A549 (cell line): ENCODE data around the gene RAD51B. TPM values are rescaled to one million over a fixed set of nuclear protein-coding genes. Genes with fewer than 3 reads are reported as not detected.

Source experiments
- ATAC-seq, 2 experiments: fragments of 200-7000 bp in 1 of 2; fragments of >200 bp in 1 of 2; cut with Nextera tagmentation in 1 of 2; cut with Tn5 transposase in 1 of 2; 3 replicates each; pipeline versions ENCODE4 v1.8.0 to v1.9.1; 2018 to 2020; ENCODE audit warnings: mild to moderate bottlenecking in 1 of 2, moderate library complexity in 1 of 2
- CTCF ChIA-PET: fragments of 300-600 bp; sonication (Branson Sonifier 250); formaldehyde crosslinking; extraction: SDS; loops from one replicate; lab custom pipeline; 2021; ENCODE audit warnings: antibody characterized with exemption, inconsistent platforms; lab: Yijun Ruan, JAX
- POLR2A ChIA-PET: fragments of 350-600 bp; formaldehyde crosslinking; extraction: SDS; loops from one replicate; lab custom pipeline; 2021; ENCODE audit warnings: antibody characterized with exemption, inconsistent platforms; lab: Yijun Ruan, JAX
- DNase-seq, 2 experiments: peaks; one replicate each; pipeline versions ENCODE4 v3.0.0 to v3.0.0-alpha.2; 2011 to 2016; ENCODE audit warnings: low read depth in 1 of 2, low spot score in 1 of 2
- FAIRE-seq: peaks from 2 replicates; lab custom pipeline; 2011; peaks lifted over from hg19 to GRCh38; lab: Jason Lieb, UNC
- H3K27ac ChIP-seq, 2 experiments: fragments of >200 bp; sonication (Bioruptor Twin); formaldehyde crosslinking; 3 replicates each; pipeline ENCODE4 v1.5.1; 2016 to 2017
- H3K4me1 ChIP-seq: fragments of >200 bp; sonication (Bioruptor Twin); formaldehyde crosslinking; 3 replicates; pipeline ENCODE4 v1.6.1; 2016
- H3K4me2 ChIP-seq: fragments of >200 bp; sonication (Bioruptor Twin); formaldehyde crosslinking; 3 replicates; pipeline ENCODE4 v1.6.1; 2016
- H3K4me3 ChIP-seq: fragments of >200 bp; sonication (Bioruptor Twin); formaldehyde crosslinking; 3 replicates; pipeline ENCODE4 v1.5.1; 2016
- H3K9me3 ChIP-seq: fragments of >200 bp; sonication (Bioruptor Twin); formaldehyde crosslinking; 3 replicates; pipeline ENCODE4 v1.6.1; 2016
- CBX8 ChIP-seq: fragments of 200-600 bp; sonication (generic); IDR thresholded peaks from 2 replicates; pipeline ENCODE4 v1.6.1; 2016
- CEBPB ChIP-seq, 2 experiments: fragments of >200 bp in 1 of 2; sonication (Bioruptor Twin) in 1 of 2; formaldehyde crosslinking in 1 of 2; IDR thresholded peaks; 2 replicates each; pipeline ENCODE4 v1.6.1; 2012 to 2016
- EP300 ChIP-seq, 2 experiments: fragments of >200 bp; sonication (Bioruptor Twin); formaldehyde crosslinking; IDR thresholded peaks; 2 replicates in 1 of 2; 3 replicates in 1 of 2; pipeline ENCODE4 v1.6.1; 2016 to 2017
- FOSL2 ChIP-seq, 2 experiments: fragments of 450-650 bp in 1 of 2; fragments of >200 bp in 1 of 2; sonication (Bioruptor Twin) in 1 of 2; formaldehyde crosslinking; IDR thresholded peaks; 2 replicates each; pipeline versions ENCODE4 v1.5.0 to v1.6.1; 2016 to 2020; ENCODE audit warnings: mild to moderate bottlenecking in 1 of 2, moderate library complexity in 1 of 2
- FOXS1 ChIP-seq: fragments of 250-450 bp; sonication (Bioruptor Pico); IDR thresholded peaks from 2 replicates; pipeline ENCODE4 v1.5.0; 2020; ENCODE audit warnings: mild to moderate bottlenecking, moderate library complexity
- HOXA7 ChIP-seq: fragments of 250-450 bp; sonication (Bioruptor Pico); IDR thresholded peaks from 2 replicates; pipeline ENCODE4 v1.5.0; 2020; ENCODE audit warnings: mild to moderate bottlenecking, moderate library complexity
- HOXB5 ChIP-seq: fragments of 250-450 bp; sonication (Bioruptor Pico); IDR thresholded peaks from 2 replicates; pipeline ENCODE4 v1.5.0; 2020; ENCODE audit warnings: mild to moderate bottlenecking, moderate library complexity
- JUNB ChIP-seq: fragments of >200 bp; sonication (Bioruptor Twin); formaldehyde crosslinking; IDR thresholded peaks from 2 replicates; pipeline ENCODE4 v1.6.1; 2016
- KDM1A ChIP-seq: fragments of 200-600 bp; sonication (generic); IDR thresholded peaks from 2 replicates; pipeline ENCODE4 v1.6.1; 2016; ENCODE audit warnings: low read depth, mild to moderate bottlenecking
- KDM5A ChIP-seq: fragments of 200-600 bp; sonication (generic); IDR thresholded peaks from 2 replicates; pipeline ENCODE4 v1.6.1; 2016; ENCODE audit warnings: antibody characterized with exemption, mild to moderate bottlenecking
- MAZ ChIP-seq: fragments of 150-350 bp; IDR thresholded peaks from 2 replicates; pipeline ENCODE4 v1.6.1; 2014; ENCODE audit warnings: antibody characterized with exemption, low read depth, low read length, borderline replicate concordance
- MYC ChIP-seq: IDR thresholded peaks from 2 replicates; pipeline ENCODE4 v1.6.1; 2012; ENCODE audit warnings: mild to moderate bottlenecking, inconsistent platforms, low read length, improper control_type of control experiment, borderline replicate concordance
- NFE2L2 ChIP-seq: fragments of 150-350 bp; conservative IDR thresholded peaks from 2 replicates; pipeline ENCODE4 v1.6.1; 2014; ENCODE audit warnings: low read length
- NPAS2 ChIP-seq: fragments of 250-450 bp; sonication (Bioruptor Pico); IDR thresholded peaks from 2 replicates; pipeline ENCODE4 v1.8.0; 2022; ENCODE audit warnings: mild to moderate bottlenecking, moderate library complexity, borderline replicate concordance
- RAD21 ChIP-seq, 2 experiments: fragments of >200 bp in 1 of 2; sonication (Bioruptor Twin) in 1 of 2; formaldehyde crosslinking in 1 of 2; IDR thresholded peaks in 1 of 2; conservative IDR thresholded peaks in 1 of 2; 2 replicates in 1 of 2; 3 replicates in 1 of 2; pipeline ENCODE4 v1.6.1; 2012 to 2018; ENCODE audit warnings: inconsistent platforms in 1 of 2
- RCOR1 ChIP-seq: fragments of 150-350 bp; IDR thresholded peaks from 2 replicates; pipeline ENCODE4 v1.6.1; 2014; ENCODE audit warnings: antibody characterized with exemption, low read length, low read depth
- RFX5 ChIP-seq: fragments of 450-650 bp; IDR thresholded peaks from 2 replicates; pipeline ENCODE4 v1.7.1; 2014; ENCODE audit warnings: antibody characterized with exemption, mild to moderate bottlenecking, moderate library complexity
- SMC3 ChIP-seq: fragments of >200 bp; sonication (Bioruptor Twin); formaldehyde crosslinking; IDR thresholded peaks from 3 replicates; pipeline ENCODE4 v1.6.1; 2018; ENCODE audit warnings: inconsistent platforms
- TFCP2L1 ChIP-seq: fragments of 250-450 bp; sonication (Bioruptor Pico); IDR thresholded peaks from 2 replicates; pipeline ENCODE4 v1.5.0; 2021; ENCODE audit warnings: mild to moderate bottlenecking
- TP53 ChIP-seq: fragments of 250-450 bp; sonication (Bioruptor Pico); IDR thresholded peaks from 2 replicates; pipeline ENCODE4 v1.5.0; 2021; ENCODE audit warnings: mild to moderate bottlenecking, moderate library complexity
- ZC3H11A ChIP-seq: fragments of 450-650 bp; IDR thresholded peaks from 2 replicates; pipeline ENCODE4 v1.6.1; 2014; ENCODE audit warnings: antibody characterized with exemption, mild to moderate bottlenecking
- ZNF302 ChIP-seq: fragments of 250-450 bp; sonication (Bioruptor Pico); IDR thresholded peaks from 2 replicates; pipeline ENCODE4 v1.9.0; 2021; ENCODE audit warnings: inconsistent platforms, mild to moderate bottlenecking, moderate library complexity
- WGBS: methylation state at CpG from one replicate; pipeline ENCODE4 v1.1.6; 2017; ENCODE audit errors: missing lambda C conversion rate; 5-methylcytosine and 5-hydroxymethylcytosine counted together
- polyA plus RNA-seq, 4 experiments: library from polyadenylated mRNA; depleted of rRNA in 3 of 4; stranded (reverse); fragments of >200 nt; fragmentation: RNase III in 1 of 4; extraction: RNeasy Plus Mini Kit Qiagen cat#74134 plus additional on column Dnase treatment in 1 of 4; gene quantifications; 2 replicates in 3 of 4; 3 replicates in 1 of 4; pipeline ENCODE4 v1.2.3, GENCODE V29; 2011 to 2017

RAD51B gene
- polyA plus RNA-seq, 2 of the 4 experiments (the other 2 are of a cell fraction) = 7.2 to 10.8 TPM

- DNase-seq (peak in 1 of 2 experiments; percentile 57), FAIRE-seq (no peak), ATAC-seq (peak; percentile 62 to 69; a peak in 4 of 6 replicates)
- no peak overlapping the region for H3K4me3 ChIP-seq
- peaks cover 31% of the 10 kb centered on the region for H3K4me1 ChIP-seq
- 36% methylated on average over 4 of the region's 4 CpGs for WGBS
- H3K4me2 ChIP-seq = peak overlapping the region; percentile 56
- ChIA-PET CTCF (interaction anchor here (0.6 kb wide), 1 partner anchor 877 kb away, joined by 3 read pairs; no protein-coding TSS in a partner anchor), POLR2A (interaction anchor here (1.1 to 1.4 kb wide), 2 partner anchors 117 to 821 kb away, joined by 3 read pairs; partner anchors contain the start of gene ZFP36L1)
- H3K27ac ChIP-seq = peak overlapping the region; percentile 44 to 74
- no peaks in the 10 kb centered on the region for H3K9me3 ChIP-seq
- TF ChIP-seq SMC3 (no peak), JUNB (peak; percentile 44; the same call in 1 of the 2 replicates), FOSL2 (IDR thresholded peaks at IDR 0.05) (peak; percentile 35; the same call in 1 of the 2 replicates), FOSL2 (CRISPR knock-in tag; IDR thresholded peaks at IDR 0.05) (peak; percentile 39)
Measured at GRCh38 chr14:67971627-67972625, 152.3 kb downstream of the RAD51B start.

- ATAC-seq (no peak), DNase-seq (no peak), FAIRE-seq (no peak)
- TF ChIP-seq ZNF302 (CRISPR knock-in tag) (no peak), TP53 (CRISPR knock-in tag) (no peak), MAZ (no peak), EP300 (IDR thresholded peaks at IDR 0.05) (no peak)
- no peak overlapping the region for H3K4me2 ChIP-seq
- H3K4me3 ChIP-seq = no peak overlapping the region
- no peaks in the 10 kb centered on the region for H3K9me3 ChIP-seq
- POLR2A ChIA-PET = no interaction called here
- CTCF ChIA-PET = interaction anchor here (1.5 kb wide), 1 partner anchor 11 kb away, joined by 3 read pairs; no protein-coding TSS in a partner anchor
- H3K4me1 ChIP-seq = peaks cover 40% of the 10 kb centered on the region
- H3K27ac ChIP-seq = 0 out of 6 replicates have a peak overlapping the region, but pooled peaks of 1 of the 2 experiments have one; percentile 16
Measured at GRCh38 chr14:67973436-67973835, 153.9 kb downstream of the RAD51B start.

- no peak for FAIRE-seq
- TF ChIP-seq RFX5 (no peak), FOSL2 (IDR thresholded peaks at IDR 0.05) (no peak), FOSL2 (CRISPR knock-in tag; IDR thresholded peaks at IDR 0.05) (no peak), RCOR1 (no peak), TFCP2L1 (CRISPR knock-in tag) (no peak), KDM5A (no peak), NFE2L2 (no peak), ZC3H11A (no peak), HOXA7 (no peak), CEBPB (IDR thresholded peaks at IDR 0.05) (no peak), CBX8 (no peak), FOXS1 (CRISPR knock-in tag) (no peak)
- ATAC-seq = no peak
- no peak overlapping the region for H3K4me2 ChIP-seq
- H3K4me3 ChIP-seq = no peak overlapping the region
- WGBS = 91% methylated on average over 6 of the region's 6 CpGs
- H3K4me1 ChIP-seq = peaks cover 38% of the 10 kb centered on the region
- CTCF ChIA-PET = no interaction called here
- no peak for DNase-seq
- no peak overlapping the region for H3K27ac ChIP-seq
- POLR2A ChIA-PET = no interaction called here
- H3K9me3 ChIP-seq = no peaks in the 10 kb centered on the region
Measured at GRCh38 chr14:67975470-67975869, 155.9 kb downstream of the RAD51B start.

- CTCF ChIA-PET = no interaction called here
- Histone ChIP-seq H3K27ac (0 out of 6 replicates have a peak overlapping the region, but pooled peaks of 1 of the 2 experiments have one; percentile 8), H3K4me3 (no peak overlapping the region), H3K9me3 (no peaks in the 10 kb centered on the region), H3K4me1 (peaks cover 18% of the 10 kb centered on the region; the same call in 2 of the 3 replicates), H3K4me2 (no peak overlapping the region)
- 86% methylated on average over 1 of the region's 1 CpG for WGBS
- POLR2A ChIA-PET = no interaction called here
- ATAC-seq (no peak), DNase-seq (no peak), FAIRE-seq (peak; percentile 67)
- TF ChIP-seq KDM1A (no peak), RAD21 (conservative IDR thresholded peaks at IDR 0.05 in 1 of 2, IDR thresholded peaks at IDR 0.05 in 1 of 2) (no peak), HOXB5 (no peak), TP53 (CRISPR knock-in tag) (no peak), NPAS2 (CRISPR knock-in tag) (no peak), MYC (no peak)
Measured at GRCh38 chr14:67977434-67978034, 158.0 kb downstream of the RAD51B start.
